ENCODE results near the gene KDM4B.
A peak's percentile ranks its signal among the peaks of the same experiment; 100 is the strongest.

Gene KDM4B

DNA sequence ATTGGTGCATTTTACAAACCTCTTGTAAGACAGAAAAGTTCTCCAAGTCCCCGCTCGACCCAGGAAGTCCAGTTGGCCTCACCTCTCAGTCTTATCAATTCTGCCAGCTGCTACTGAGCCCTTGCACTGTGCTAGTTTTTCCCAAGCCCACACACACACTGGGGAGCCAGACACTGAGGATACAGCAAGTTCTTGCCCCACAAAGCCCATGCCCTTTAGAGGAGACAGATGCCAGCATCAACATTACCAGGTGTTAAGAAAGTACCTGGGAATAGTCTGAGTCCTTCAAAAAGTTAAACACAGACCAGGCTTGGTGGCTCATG is 196.7 kb downstream of the KDM4B start:
- H3K4me3 ChIP-seq (ENCODE audit: low read length) = no peak overlapping the region
- TF ChIP-seq, protein P1, sequence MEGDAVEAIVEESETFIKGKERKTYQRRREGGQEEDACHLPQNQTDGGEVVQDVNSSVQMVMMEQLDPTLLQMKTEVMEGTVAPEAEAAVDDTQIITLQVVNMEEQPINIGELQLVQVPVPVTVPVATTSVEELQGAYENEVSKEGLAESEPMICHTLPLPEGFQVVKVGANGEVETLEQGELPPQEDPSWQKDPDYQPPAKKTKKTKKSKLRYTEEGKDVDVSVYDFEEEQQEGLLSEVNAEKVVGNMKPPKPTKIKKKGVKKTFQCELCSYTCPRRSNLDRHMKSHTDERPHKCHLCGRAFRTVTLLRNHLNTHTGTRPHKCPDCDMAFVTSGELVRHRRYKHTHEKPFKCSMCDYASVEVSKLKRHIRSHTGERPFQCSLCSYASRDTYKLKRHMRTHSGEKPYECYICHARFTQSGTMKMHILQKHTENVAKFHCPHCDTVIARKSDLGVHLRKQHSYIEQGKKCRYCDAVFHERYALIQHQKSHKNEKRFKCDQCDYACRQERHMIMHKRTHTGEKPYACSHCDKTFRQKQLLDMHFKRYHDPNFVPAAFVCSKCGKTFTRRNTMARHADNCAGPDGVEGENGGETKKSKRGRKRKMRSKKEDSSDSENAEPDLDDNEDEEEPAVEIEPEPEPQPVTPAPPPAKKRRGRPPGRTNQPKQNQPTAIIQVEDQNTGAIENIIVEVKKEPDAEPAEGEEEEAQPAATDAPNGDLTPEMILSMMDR (conservative IDR thresholded peaks at IDR 0.05; ENCODE audit: low read depth, low read length) = no peak
- DNase-seq (ENCODE audit: low read depth) = no peak

DNA sequence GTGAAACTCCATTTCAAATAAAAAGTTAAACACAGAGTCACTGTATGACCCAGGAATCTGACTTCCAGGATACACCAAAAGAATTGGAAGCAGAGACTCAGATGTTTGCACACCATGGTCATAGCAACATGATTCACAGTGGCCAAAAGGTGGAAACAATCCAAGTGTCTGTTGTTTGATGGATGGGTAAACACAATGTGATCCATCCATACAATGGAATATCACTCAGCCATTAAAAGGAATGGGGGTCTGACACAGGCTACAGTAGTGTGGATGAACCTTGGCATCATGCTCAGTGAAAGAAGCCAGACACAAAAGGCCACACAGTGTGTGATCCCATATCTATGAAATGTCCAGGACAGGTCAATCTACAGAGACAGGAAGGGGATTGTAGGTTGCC is 197.3 kb downstream of the KDM4B start:
- no peak overlapping the region for H3K4me3 ChIP-seq (ENCODE audit: low read length)
- no peak for DNase-seq (ENCODE audit: low read depth)
- TF ChIP-seq, protein P1 (conservative IDR thresholded peaks at IDR 0.05; ENCODE audit: low read depth, low read length) = no peak

DNA sequence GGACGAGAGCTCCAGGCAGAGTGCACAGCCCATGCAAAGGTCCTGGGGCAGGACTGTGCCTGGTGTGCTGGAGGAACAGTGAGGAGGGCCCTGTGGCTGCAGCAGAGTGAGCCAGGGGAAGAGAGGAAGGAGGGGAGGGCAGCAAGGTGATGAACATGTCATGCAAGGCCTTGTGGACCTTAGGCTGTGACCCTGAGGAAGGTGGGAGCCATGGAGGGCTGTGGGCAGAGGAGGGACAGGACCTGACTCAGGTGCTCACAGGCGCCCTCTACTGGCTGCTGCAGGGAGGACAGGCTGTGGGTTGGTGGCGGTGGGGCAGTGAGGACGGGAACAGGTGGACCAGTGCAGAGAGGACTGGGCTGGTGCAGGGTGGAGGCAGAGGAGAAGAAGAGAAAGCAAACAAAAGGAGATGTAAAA is 201.4 kb downstream of the KDM4B start:
- TF ChIP-seq, protein P1 (conservative IDR thresholded peaks at IDR 0.05; ENCODE audit: low read depth, low read length) = peak; percentile 56
- no peak for DNase-seq (ENCODE audit: low read depth)
- no peak overlapping the region for H3K4me3 ChIP-seq (ENCODE audit: low read length)

DNA sequence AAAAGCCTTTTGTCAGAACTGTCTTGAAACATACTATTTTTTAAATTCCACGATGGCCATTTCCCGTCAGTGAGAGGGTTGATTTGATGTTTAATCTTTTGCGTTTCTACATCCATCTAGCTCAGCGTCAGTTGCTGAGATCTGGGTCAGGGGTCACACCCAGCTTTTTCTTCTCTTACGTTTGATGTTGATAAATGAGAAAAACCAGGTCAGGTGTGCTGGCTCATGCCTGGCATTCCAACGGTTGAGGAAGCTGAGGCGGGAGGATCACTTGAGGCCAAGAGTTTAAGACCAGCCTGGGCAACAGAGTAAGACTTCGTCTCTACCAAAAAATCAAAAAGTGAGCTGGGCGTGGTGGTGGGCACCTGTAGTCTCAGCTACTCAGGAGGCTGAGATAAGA is 202.8 kb downstream of the KDM4B start:
- DNase-seq (ENCODE audit: low read depth) = peak; percentile 8

DNA sequence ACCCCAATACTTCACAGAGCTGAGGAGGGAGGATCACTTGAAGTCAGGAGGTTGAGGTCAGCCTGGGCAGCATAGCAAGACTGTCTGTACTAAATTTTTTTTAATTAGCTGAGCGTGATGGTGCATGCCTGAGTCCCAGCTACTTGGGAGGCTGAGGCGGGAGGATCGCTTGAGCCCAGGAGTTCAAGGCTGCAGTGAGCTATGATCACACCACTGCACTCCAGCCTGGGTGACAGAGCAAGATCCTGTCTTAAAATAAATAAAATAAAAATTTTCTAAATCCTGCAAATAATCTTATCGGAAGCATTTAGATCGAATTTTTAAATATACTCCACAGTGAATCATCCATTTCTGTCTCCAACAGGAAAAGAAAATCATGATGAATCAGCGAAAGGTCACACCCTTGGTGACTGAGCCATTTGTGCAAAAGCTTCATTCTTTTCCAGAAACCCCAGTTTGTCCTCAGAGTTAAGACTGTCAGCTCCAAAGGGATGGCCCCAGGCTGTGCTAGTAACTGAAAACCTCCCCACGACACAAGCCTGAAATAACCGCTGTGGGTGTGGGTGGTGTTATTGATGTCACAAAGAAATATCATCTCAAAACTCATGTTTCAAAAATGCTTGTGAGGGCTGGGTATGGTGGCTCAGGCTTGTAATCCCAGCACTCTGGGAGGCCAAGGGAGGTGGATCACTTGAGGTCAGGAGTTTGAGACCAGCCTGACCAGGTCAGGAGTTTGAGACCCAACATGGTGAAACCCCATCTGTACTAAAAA is 204.1 kb downstream of the KDM4B start:
- TF ChIP-seq, protein P1 (conservative IDR thresholded peaks at IDR 0.05; ENCODE audit: low read depth, low read length) = no peak
- no peak overlapping the region for H3K4me3 ChIP-seq (ENCODE audit: low read length)
- DNase-seq (ENCODE audit: low read depth) = peak; percentile 50

More for the DNA sequence above, 202.8 kb downstream of the KDM4B start:
- TF ChIP-seq, protein P1 (conservative IDR thresholded peaks at IDR 0.05; ENCODE audit: low read depth, low read length) = no peak
- H3K4me3 ChIP-seq (ENCODE audit: low read length) = no peak overlapping the region

DNA sequence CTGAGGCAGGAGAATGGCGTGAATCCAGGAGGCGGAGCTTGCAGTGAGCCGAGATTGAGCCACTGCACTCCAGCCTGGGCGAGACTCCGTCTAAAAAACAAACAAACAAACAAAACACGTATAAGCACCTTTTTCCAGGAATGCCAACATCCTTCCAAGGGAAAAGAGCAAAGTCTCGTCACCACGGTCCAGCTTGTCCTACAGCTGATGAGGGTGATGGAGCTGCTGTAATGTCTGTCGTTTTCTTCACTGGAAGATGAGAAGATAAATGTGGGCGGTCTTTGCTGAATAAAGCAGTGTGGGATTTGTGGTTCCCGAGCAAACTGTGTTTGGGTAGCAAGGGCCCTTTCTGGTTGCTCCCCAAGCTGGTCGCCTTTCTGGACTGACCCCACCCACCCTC is 205.1 kb downstream of the KDM4B start:
- DNase-seq (ENCODE audit: low read depth) = no peak
- no peak overlapping the region for H3K4me3 ChIP-seq (ENCODE audit: low read length)
- TF ChIP-seq, protein P1 (conservative IDR thresholded peaks at IDR 0.05; ENCODE audit: low read depth, low read length) = no peak

DNA sequence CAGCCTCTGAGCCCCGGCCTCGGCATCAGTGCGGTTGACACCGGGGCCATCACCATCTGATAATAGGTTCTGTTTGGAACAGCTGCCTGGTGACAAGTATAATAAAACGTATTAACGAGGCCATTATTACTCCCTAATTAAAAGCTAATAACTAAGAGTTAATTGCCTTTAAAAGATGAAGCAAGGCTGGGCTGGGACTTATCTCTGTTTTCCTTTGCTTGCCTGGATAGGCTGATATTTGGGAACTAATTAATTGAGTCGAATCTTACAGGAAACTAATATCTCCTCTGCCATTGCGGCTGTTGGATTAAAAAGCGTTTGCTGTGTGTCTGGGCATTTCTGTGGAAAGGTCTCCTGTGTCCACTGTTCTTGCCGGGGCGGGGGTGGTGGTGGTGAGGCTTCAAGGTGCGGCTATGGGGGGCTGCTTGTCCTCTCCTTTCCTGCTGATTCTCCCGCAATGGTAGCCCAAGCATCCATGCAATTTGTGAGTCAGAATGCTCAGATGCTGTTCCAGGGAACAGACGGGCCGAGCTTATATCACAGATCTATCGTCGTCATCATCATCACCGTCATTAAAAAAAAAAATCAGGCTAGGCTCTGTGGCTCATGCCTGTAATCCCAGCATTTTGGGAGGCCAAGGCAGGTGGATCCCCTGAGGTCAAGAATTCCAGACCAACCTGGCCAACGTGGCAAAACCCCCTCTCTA is 209.0 kb downstream of the KDM4B start:
- no peak for DNase-seq (ENCODE audit: low read depth)
- no peak overlapping the region for H3K4me3 ChIP-seq (ENCODE audit: low read length)
- TF ChIP-seq, protein P1 (conservative IDR thresholded peaks at IDR 0.05; ENCODE audit: low read depth, low read length) = no peak

Data from retinal pigment epithelial cell (primary cell).